H9 (cell line): ENCODE data around the gene PIK3C2A. TPM values are rescaled to one million over a fixed set of nuclear protein-coding genes. Genes with fewer than 3 reads are reported as not detected.

ENCODE experiments used
- DNase-seq: peaks from one replicate; pipeline ENCODE4 v3.0.0-alpha.2; 2017
- H2AFZ ChIP-seq: one replicate; pipeline ENCODE4 v1.6.1; 2013; ENCODE audit warnings: mild to moderate bottlenecking, low read length, control low read depth, moderate library complexity
- H2AK5ac ChIP-seq: 2 replicates; pipeline ENCODE4 v1.6.1; 2013; ENCODE audit warnings: low read length, control low read depth, mixed read lengths; ENCODE audit not compliant: insufficient read length
- H2BK120ac ChIP-seq: one replicate; pipeline ENCODE4 v1.6.1; 2013; ENCODE audit warnings: low read depth, mild to moderate bottlenecking, low read length, control low read depth, inconsistent platforms; ENCODE audit not compliant: poor library complexity, severe bottlenecking
- H2BK12ac ChIP-seq: 2 replicates; pipeline ENCODE4 v1.6.1; 2013; ENCODE audit warnings: low read length, control low read depth, mixed read lengths, low read depth; ENCODE audit not compliant: insufficient read length
- H2BK15ac ChIP-seq: 2 replicates; pipeline ENCODE4 v1.6.1; 2013; ENCODE audit warnings: low read depth, low read length, control low read depth
- H2BK20ac ChIP-seq: one replicate; pipeline ENCODE4 v1.6.1; 2013; ENCODE audit warnings: low read depth, mild to moderate bottlenecking, low read length, control low read depth, inconsistent platforms; ENCODE audit not compliant: poor library complexity, severe bottlenecking
- H2BK5ac ChIP-seq: 2 replicates; pipeline ENCODE4 v1.6.1; 2013; ENCODE audit warnings: low read length, control low read depth, mixed read lengths; ENCODE audit not compliant: insufficient read length
- H3K14ac ChIP-seq: 2 replicates; pipeline ENCODE4 v1.6.1; 2013; ENCODE audit warnings: low read length, control low read depth; ENCODE audit not compliant: insufficient read depth
- H3K18ac ChIP-seq: 2 replicates; pipeline ENCODE4 v1.6.1; 2013; ENCODE audit warnings: low read depth, mild to moderate bottlenecking, mixed read lengths, low read length, control low read depth; ENCODE audit not compliant: insufficient read length
- H3K23ac ChIP-seq: 2 replicates; pipeline ENCODE4 v1.6.1; 2013; ENCODE audit warnings: low read length, control low read depth, mixed read lengths, low read depth; ENCODE audit not compliant: insufficient read length
- H3K23me2 ChIP-seq: 2 replicates; pipeline ENCODE4 v1.6.1; 2013; ENCODE audit warnings: low read depth, mild to moderate bottlenecking, mixed read lengths, low read length, control low read depth; ENCODE audit not compliant: insufficient read length, poor library complexity, severe bottlenecking
- H3K27ac ChIP-seq: 2 replicates; pipeline ENCODE4 v1.5.1; 2013; ENCODE audit warnings: low read length, control low read depth, mixed read lengths, low read depth; ENCODE audit not compliant: insufficient read length
- H3K27me3 ChIP-seq: 2 replicates; pipeline ENCODE4 v1.6.1; 2013; ENCODE audit warnings: low read length, control low read depth, inconsistent platforms; ENCODE audit not compliant: insufficient read depth
- H3K4ac ChIP-seq: 2 replicates; pipeline ENCODE4 v1.6.1; 2013; ENCODE audit warnings: low read depth, mild to moderate bottlenecking, control low read depth, inconsistent platforms, low read length, moderate library complexity
- H3K4me1 ChIP-seq: 2 replicates; pipeline ENCODE4 v1.6.1; 2013; ENCODE audit warnings: low read length, control low read depth, inconsistent platforms; ENCODE audit not compliant: insufficient read depth
- H3K4me2 ChIP-seq: 2 replicates; pipeline ENCODE4 v1.6.1; 2013; ENCODE audit warnings: low read length, control low read depth, mixed read lengths; ENCODE audit not compliant: insufficient read length, insufficient read depth
- H3K56ac ChIP-seq: 2 replicates; pipeline ENCODE4 v1.6.1; 2013; ENCODE audit warnings: low read depth, mild to moderate bottlenecking, mixed read lengths, low read length, control low read depth; ENCODE audit not compliant: insufficient read length
- H3K79me1 ChIP-seq: 2 replicates; pipeline ENCODE4 v1.6.1; 2013; ENCODE audit warnings: low read depth, mild to moderate bottlenecking, moderate library complexity, low read length, control low read depth, inconsistent platforms; ENCODE audit not compliant: insufficient read depth, poor library complexity, severe bottlenecking
- H3K79me2 ChIP-seq: 2 replicates; pipeline ENCODE4 v1.6.1; 2013; ENCODE audit warnings: low read length, control low read depth, inconsistent platforms; ENCODE audit not compliant: insufficient read depth
- H3K9ac ChIP-seq: 2 replicates; pipeline ENCODE4 v1.6.1; 2013; ENCODE audit warnings: low read length, control low read depth, mixed read lengths; ENCODE audit not compliant: insufficient read length; ENCODE audit errors: extremely low read depth
- H3K9me3 ChIP-seq: one replicate; pipeline ENCODE4 v1.6.1; 2013; ENCODE audit warnings: low read depth, low read length, inconsistent platforms; ENCODE audit not compliant: control insufficient read depth
- H3T11ph ChIP-seq: one replicate; pipeline ENCODE4 v1.6.1; 2013; ENCODE audit warnings: mild to moderate bottlenecking, low read length, control low read depth, inconsistent platforms
- H4K20me1 ChIP-seq: one replicate; pipeline ENCODE4 v1.6.1; 2013; ENCODE audit not compliant: control insufficient read depth, insufficient read length, insufficient read depth
- H4K5ac ChIP-seq: 2 replicates; pipeline ENCODE4 v1.6.1; 2013; ENCODE audit warnings: low read depth, mild to moderate bottlenecking, mixed read lengths, low read length, control low read depth; ENCODE audit not compliant: insufficient read length
- H4K8ac ChIP-seq: replicated peaks from 2 replicates; pipeline ENCODE4 v1.6.1; 2013; ENCODE audit warnings: low read length, control low read depth, mixed read lengths, low read depth; ENCODE audit not compliant: insufficient read length
- H4K91ac ChIP-seq: 2 replicates; pipeline ENCODE4 v1.6.1; 2013; ENCODE audit warnings: low read depth, mild to moderate bottlenecking, moderate library complexity, mixed read lengths, low read length, control low read depth; ENCODE audit not compliant: insufficient read length
- H3K27ac Mint-ChIP-seq, 3 experiments: 2 replicates in 2 of 3; 3 replicates in 1 of 3; pipeline ENCODE4 v1.8.0; 2020 to 2021; ENCODE audit warnings: mixed read lengths in 3 of 3, mild to moderate bottlenecking in 1 of 3, moderate library complexity in 1 of 3
- H3K27me3 Mint-ChIP-seq: 2 replicates; pipeline ENCODE4 v1.8.0; 2021; ENCODE audit warnings: low read depth, mild to moderate bottlenecking, moderate library complexity, mixed read lengths
- H3K36me3 Mint-ChIP-seq, 3 experiments: 2 replicates in 2 of 3; 3 replicates in 1 of 3; pipeline ENCODE4 v1.8.0; 2020 to 2021; ENCODE audit warnings: low read depth in 3 of 3, mixed read lengths in 3 of 3; ENCODE audit not compliant: insufficient read depth in 1 of 3
- H3K4me1 Mint-ChIP-seq, 2 experiments: 2 replicates each; pipeline ENCODE4 v1.8.0; 2020; ENCODE audit warnings: mixed read lengths in 2 of 2
- H3K4me3 Mint-ChIP-seq, 2 experiments: 2 replicates in 1 of 2; 3 replicates in 1 of 2; pipeline ENCODE4 v1.8.0; 2020 to 2021; ENCODE audit warnings: mild to moderate bottlenecking in 2 of 2, mixed read lengths in 2 of 2, moderate library complexity in 1 of 2
- H3K9me3 Mint-ChIP-seq, 2 experiments: 2 replicates in 1 of 2; 3 replicates in 1 of 2; pipeline ENCODE4 v1.8.0; 2020; ENCODE audit warnings: mild to moderate bottlenecking in 2 of 2, mixed read lengths in 2 of 2, moderate library complexity in 1 of 2
- CTCF ChIP-seq: fragments of 200-600 bp; sonication (generic); conservative IDR thresholded peaks from 3 replicates; pipeline ENCODE4 v1.8.0; 2021; ENCODE audit warnings: antibody characterized with exemption, mild to moderate bottlenecking
- WGBS: extraction: QIAGEN DNeasy Blood & Tissue Kit; methylation state at CpG from one replicate; pipeline ENCODE4 v1.1.7; 2013; ENCODE audit warnings: missing lambda C conversion rate, low lambda C conversion rate, mixed read lengths; ENCODE audit not compliant: insufficient read length; ENCODE audit errors: extremely low coverage; 5-methylcytosine and 5-hydroxymethylcytosine counted together
- total RNA-seq: library from RNA; stranded (reverse); gene quantifications from 2 replicates; pipeline ENCODE4 v1.2.1, GENCODE V29; 2021

PIK3C2A gene
- total RNA-seq, 1 experiment from 2014 or later: 82.6 TPM

GRCh38 chr11:17221968-17222367 is 14.2 kb upstream of the PIK3C2A start:
- H2BK20ac ChIP-seq: no peak overlapping the region
- DNase-seq: no peak
- H3K4ac ChIP-seq: no peak overlapping the region
- peaks cover 0 to 5% of the 10 kb centered on the region in 2 experiments; a peak in 2 of 4 replicates for H3K4me1 Mint-ChIP-seq
- H3K9me3 ChIP-seq: no peaks in the 10 kb centered on the region
- no peaks in the 10 kb centered on the region for H3K4me1 ChIP-seq
- H3K9ac ChIP-seq: no peak overlapping the region
- H2BK5ac ChIP-seq: no peak overlapping the region
- no peak overlapping the region for H3K18ac ChIP-seq
- no peak overlapping the region for H3K14ac ChIP-seq
- no peak overlapping the region for H3K23ac ChIP-seq
- H4K8ac ChIP-seq: no peak overlapping the region
- H4K91ac ChIP-seq: no peak overlapping the region
- H3K9me3 Mint-ChIP-seq: no peaks in the 10 kb centered on the region
- H3K27ac Mint-ChIP-seq: no peak overlapping the region
- H3K4me3 Mint-ChIP-seq: no peak overlapping the region
- H2BK12ac ChIP-seq: no peak overlapping the region
- H3K36me3 Mint-ChIP-seq: peaks cover 0 to 4% (median 0%) of the 10 kb centered on the region in 3 experiments; a peak in 3 of 7 replicates
- no peaks in the 10 kb centered on the region for H3K27me3 Mint-ChIP-seq
- no CpG with 5 or more reads among the region's 1 CpG for WGBS
- no peak overlapping the region for H2BK15ac ChIP-seq
- no peaks in the 10 kb centered on the region for H3K79me2 ChIP-seq
- no peak overlapping the region for H3K56ac ChIP-seq
- H4K20me1 ChIP-seq: no peaks in the 10 kb centered on the region
- H3K79me1 ChIP-seq: no peaks in the 10 kb centered on the region
- no peak overlapping the region for H3T11ph ChIP-seq
- no peak overlapping the region for H3K27ac ChIP-seq
- no peak overlapping the region for H2BK120ac ChIP-seq
- no peaks in the 10 kb centered on the region for H3K23me2 ChIP-seq
- no peak for TF ChIP-seq CTCF
- no peaks in the 10 kb centered on the region for H3K27me3 ChIP-seq
- H4K5ac ChIP-seq: no peak overlapping the region
- no peak overlapping the region for H2AK5ac ChIP-seq
- H3K4me2 ChIP-seq: no peak overlapping the region
- H2AFZ ChIP-seq: no peak overlapping the region
